Skeletal muscle cell (primary cell): ENCODE measurements around the gene DROSHA.

ENCODE experiments used
- DNase-seq: peaks from one replicate; pipeline ENCODE4 v3.0.0-alpha.2; 2010; ENCODE audit warnings: low read depth
- H3K4me3 ChIP-seq: 2 replicates; pipeline ENCODE4 v1.5.1; 2011; ENCODE audit warnings: low read depth, mild to moderate bottlenecking, control low read depth, low read length, moderate library complexity

Gene DROSHA

GRCh38 chr5:31476738-31477141, 55.2 kb downstream of the DROSHA start:
- H3K4me3 ChIP-seq, result no peak overlapping the region
- DNase-seq, result no peak

- H3K4me3 ChIP-seq, result no peak overlapping the region
- no peak for DNase-seq
These were observed 60.0 kb downstream of the DROSHA start for GRCh38 chr5:31471916-31472315.

GRCh38 chr5:31471040-31471439, 60.9 kb downstream of the DROSHA start:
- no peak for DNase-seq
- H3K4me3 ChIP-seq, result no peak overlapping the region

- H3K4me3 ChIP-seq, result no peak overlapping the region
- no peak for DNase-seq
These were observed 61.3 kb downstream of the DROSHA start for GRCh38 chr5:31470608-31471007.

GRCh38 chr5:31469886-31470285, 62.0 kb downstream of the DROSHA start:
- H3K4me3 ChIP-seq, result no peak overlapping the region
- no peak for DNase-seq

GRCh38 chr5:31469466-31469865, 62.4 kb downstream of the DROSHA start:
- H3K4me3 ChIP-seq, result no peak overlapping the region
- no peak for DNase-seq

DNA sequence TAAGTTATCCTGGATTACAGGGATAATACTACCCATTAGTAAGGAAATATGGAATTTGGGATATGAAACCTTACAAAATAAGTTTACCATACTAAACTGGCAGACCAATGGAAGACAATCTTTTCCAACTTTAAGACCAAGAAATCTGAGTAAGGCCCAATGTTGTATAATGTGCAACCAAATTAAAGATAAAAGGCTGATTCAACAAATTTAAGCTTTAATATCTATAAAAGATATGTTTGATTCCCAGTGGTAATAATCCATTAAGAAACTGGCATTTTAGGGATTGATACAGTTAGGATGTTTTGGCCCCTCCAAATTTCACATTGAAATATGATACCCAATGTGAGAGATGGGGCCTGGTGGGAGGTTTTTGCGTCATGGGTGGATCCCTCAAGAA, 66.6 kb downstream of the DROSHA start:
- no peak overlapping the region for H3K4me3 ChIP-seq
- no peak for DNase-seq

DNA sequence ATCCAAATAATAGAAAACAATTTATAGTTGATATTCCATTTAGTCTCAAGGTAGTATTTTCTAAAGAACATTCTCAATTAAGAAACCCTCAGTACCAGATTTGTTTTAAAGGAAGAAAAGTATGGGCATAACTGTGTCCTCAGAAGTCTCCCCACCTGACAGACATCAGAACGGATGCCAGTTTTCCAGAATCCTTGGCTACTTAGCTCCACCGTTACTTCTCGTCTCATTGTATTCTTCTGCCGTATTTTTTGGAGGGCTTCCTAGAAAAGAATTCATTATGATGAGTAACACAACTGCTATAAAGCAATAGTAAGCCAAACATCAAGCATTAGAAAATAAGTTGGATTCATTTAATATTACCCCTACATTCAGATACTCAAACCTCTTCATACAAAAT, 67.8 kb downstream of the DROSHA start:
- DNase-seq, result no peak
- H3K4me3 ChIP-seq, result no peak overlapping the region

- DNase-seq, result no peak
These were observed 68.5 kb downstream of the DROSHA start for GRCh38 chr5:31463351-31463750.

DNA sequence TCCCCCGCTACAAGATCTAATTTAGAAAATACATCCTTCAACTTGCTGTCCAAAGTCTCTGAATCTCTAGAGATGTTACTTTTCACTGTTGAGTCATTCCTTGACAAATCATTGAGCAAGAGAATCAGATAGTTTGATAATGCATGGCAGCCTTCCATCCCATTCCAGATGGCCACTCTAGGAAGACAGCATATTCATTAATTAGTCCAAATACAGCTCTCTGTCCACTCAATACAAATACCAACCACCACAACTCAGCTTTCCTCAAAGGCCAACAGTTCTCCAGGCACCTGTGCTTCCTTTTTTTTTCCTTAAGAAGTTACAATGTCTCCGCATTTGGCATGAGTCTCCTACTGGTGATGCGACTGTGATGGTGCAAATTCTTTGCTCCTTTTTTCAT, 72.3 kb downstream of the DROSHA start:
- no peak overlapping the region for H3K4me3 ChIP-seq
- no peak for DNase-seq

More at GRCh38 chr5:31463351-31463750, 68.5 kb downstream of the DROSHA start:
- H3K4me3 ChIP-seq, result no peak overlapping the region

- no peak for DNase-seq
- H3K4me3 ChIP-seq, result no peak overlapping the region
These were observed 76.7 kb downstream of the DROSHA start for GRCh38 chr5:31455172-31455571.

DNA sequence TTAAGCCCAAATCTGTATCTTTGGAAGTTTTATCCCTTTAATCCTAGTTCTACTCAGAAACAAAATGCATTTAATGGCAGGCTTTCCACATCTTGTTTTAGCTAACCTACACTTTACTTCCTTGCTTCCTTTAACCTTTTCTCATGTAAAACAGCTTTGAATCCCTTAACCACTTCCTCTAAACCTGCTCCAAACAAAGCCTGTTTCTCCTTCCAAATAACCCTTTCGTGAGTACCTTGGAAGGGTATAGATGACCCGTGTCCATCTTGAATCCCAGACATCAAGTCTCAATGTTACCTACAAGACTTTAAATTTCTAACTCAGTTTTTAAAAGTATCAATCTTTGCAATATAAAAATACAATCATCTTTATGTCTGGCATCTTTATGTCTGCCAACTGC, 78.4 kb downstream of the DROSHA start:
- DNase-seq, result no peak
- no peak overlapping the region for H3K4me3 ChIP-seq

DNA sequence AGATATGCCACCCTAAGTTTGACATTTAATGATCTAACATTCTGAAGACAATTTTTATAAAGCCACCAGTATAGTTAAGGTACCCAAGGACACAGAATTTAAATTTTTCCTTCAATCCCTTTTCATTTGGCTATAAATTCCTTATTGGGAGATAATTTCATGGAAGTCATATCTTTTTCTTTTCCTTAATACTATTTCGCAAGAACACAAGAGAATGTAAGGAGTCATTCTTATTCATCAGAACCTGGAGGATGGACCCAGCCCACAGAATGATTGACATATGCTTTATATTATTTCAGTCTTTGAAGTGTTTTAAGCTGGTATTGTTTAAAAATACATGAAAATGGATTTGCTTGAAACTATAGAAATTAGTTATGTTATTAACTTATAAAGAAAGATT, 79.6 kb downstream of the DROSHA start:
- DNase-seq, result no peak
- no peak overlapping the region for H3K4me3 ChIP-seq

DNA sequence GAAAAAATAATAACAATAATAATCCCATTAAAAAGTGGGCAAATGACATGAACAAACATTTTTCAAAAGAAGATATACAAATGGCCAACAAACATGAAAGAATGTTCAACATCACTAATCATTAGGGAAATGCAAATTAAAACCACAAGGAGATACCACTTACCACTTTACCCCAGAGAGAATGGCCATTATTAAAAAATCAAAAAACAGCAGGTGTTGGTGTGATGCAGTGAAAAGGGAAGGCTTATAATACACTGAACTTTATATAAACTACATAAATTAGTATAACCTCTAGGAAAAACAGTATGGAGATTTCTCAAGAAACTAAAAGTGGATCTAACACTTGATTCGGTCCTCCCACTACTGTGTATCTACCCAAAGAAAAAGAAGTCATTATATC, 81.9 kb downstream of the DROSHA start:
- no peak for DNase-seq
- H3K4me3 ChIP-seq, result no peak overlapping the region

GRCh38 chr5:31449174-31449573, 82.7 kb downstream of the DROSHA start:
- DNase-seq, result no peak
- no peak overlapping the region for H3K4me3 ChIP-seq

GRCh38 chr5:31445041-31445600, 86.8 kb downstream of the DROSHA start:
- no peak for DNase-seq
- H3K4me3 ChIP-seq, result no peak overlapping the region

DNA sequence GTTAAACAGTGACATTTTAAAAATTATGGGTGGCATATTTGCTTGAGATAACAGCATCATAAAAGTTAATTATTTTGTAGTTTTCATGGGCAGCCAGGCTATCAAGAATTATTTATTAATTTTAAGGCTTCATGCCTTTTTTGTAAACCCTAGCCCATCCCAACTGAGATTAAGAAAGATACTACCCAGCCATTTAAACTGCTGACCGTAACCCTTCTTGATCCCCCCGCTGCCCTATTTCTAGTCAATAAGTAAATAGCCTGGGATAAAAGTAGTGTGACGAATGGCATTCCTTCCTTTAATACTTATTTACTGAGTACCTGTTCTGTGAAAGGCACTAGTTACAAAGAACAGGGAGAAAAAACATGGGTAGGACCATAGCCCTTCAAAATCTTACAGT, 88.3 kb downstream of the DROSHA start:
- no peak for DNase-seq
- no peak overlapping the region for H3K4me3 ChIP-seq

DNA sequence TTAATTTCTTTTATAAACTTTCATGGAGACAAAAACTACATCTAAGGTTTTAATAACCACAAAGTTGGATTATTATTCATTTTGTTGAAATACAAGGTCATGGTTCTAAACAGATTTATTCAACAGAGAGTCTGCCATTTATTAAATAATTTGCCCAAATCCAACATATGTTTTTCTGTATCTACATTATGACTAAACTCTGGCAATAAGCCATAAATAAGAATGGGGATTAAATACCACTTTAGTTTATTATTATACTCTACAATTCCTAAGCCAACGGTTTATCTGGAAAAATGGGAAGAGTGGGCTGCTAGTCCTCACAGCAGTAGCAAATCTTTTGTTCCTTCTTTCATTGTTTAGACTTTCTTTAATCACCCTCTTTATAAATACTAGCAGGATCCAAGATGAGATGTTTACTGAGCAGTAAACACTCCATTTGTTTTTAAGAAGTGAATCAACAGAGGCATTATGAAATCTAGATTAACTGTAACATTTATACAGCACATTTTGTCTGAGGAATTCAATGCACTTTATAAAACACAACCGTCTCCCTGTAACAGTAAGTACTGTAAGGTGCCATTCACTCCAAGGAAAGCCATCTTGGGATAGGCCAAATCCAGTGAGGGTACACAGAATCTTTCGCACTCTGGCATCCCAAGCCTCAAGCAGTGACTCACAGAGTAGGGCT, 89.7 kb downstream of the DROSHA start:
- no peak overlapping the region for H3K4me3 ChIP-seq
- no peak for DNase-seq

- no peak overlapping the region for H3K4me3 ChIP-seq
- DNase-seq, result no peak
These were observed 95.0 kb downstream of the DROSHA start for GRCh38 chr5:31436851-31437250.

DNA sequence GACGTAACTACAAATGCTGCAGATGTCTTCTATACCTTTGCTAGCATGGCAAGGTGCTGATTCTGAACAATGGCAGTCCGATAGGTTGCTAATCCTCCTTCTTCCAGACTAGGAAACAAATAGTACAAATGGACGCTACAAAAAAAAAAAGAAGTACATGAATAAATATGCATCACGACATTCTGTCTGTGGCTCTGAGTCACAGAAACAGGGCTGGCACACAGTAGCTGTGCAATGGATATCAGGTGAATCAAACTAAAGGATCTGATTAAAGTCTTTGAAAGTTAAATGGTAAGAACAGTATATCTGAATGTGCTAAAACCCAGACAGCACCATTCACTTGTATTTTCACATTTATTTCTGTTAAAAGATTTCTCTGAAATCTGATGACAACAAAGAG, 96.2 kb downstream of the DROSHA start:
- DNase-seq, result no peak
- H3K4me3 ChIP-seq, result no peak overlapping the region

- H3K4me3 ChIP-seq, result no peak overlapping the region
- DNase-seq, result no peak
These were observed 97.0 kb downstream of the DROSHA start for GRCh38 chr5:31434898-31435297.

- no peak overlapping the region for H3K4me3 ChIP-seq
- no peak for DNase-seq
These were observed 98.7 kb downstream of the DROSHA start for GRCh38 chr5:31433229-31433628.
